Gastrocnemius medialis (tissue), 4 donors: ENCODE data around the gene SLC30A7.

Experiments
- CTCF ChIP-seq, 5 experiments: fragments of 450-650 bp in 3 of 5; fragments of 200-600 bp in 2 of 5; sonication (generic) in 2 of 5; IDR thresholded peaks in 4 of 5; conservative IDR thresholded peaks in 1 of 5; 1 replicate in 4 of 5; 2 replicates in 1 of 5; pipeline ENCODE4 v1.5.1; 2016 to 2019; ENCODE audit warnings: antibody characterized with exemption in 5 of 5, mild to moderate bottlenecking in 3 of 5, moderate library complexity in 3 of 5
- POLR2A ChIP-seq, 2 donors: fragments of 450-650 bp; IDR thresholded peaks; one replicate each; pipeline ENCODE4 v1.6.1; 2017; ENCODE audit warnings: antibody characterized with exemption in 2 of 2, mild to moderate bottlenecking in 2 of 2, moderate library complexity in 2 of 2

GRCh38 chr1:100976936-100977335 is 81.0 kb downstream of the SLC30A7 start:
- TF ChIP-seq CTCF (IDR thresholded peaks at IDR 0.05 in 4 of 5, conservative IDR thresholded peaks at IDR 0.05 in 1 of 5) = no peak
- TF ChIP-seq POLR2A (IDR thresholded peaks at IDR 0.05) = no peak
